Erythroblast (primary cell): ENCODE results near the gene MOCS1.

Experiments used
- DNase-seq, 2 experiments: peaks; one replicate each; lab custom pipeline; 2025; lab: John Stamatoyannopoulos, UW
- GATA1 ChIP-seq: IDR thresholded peaks from 2 replicates; pipeline ENCODE4 v1.6.1; 2011; ENCODE audit warnings: low read depth, mild to moderate bottlenecking, control low read depth, low read length, moderate library complexity
- POLR2A ChIP-seq: IDR thresholded peaks from 2 replicates; pipeline ENCODE4 v1.6.1; 2011; ENCODE audit warnings: mild to moderate bottlenecking, low read length

The MOCS1 gene

GRCh38 chr6:39958947-39959346 is 24.7 kb upstream of the MOCS1 start:
- no peak for DNase-seq
- TF ChIP-seq POLR2A: no peak
- no peak for TF ChIP-seq GATA1

GRCh38 chr6:39956936-39957335 is 22.7 kb upstream of the MOCS1 start:
- TF ChIP-seq POLR2A (no peak), GATA1 (no peak)
- DNase-seq: no peak

- no peak for TF ChIP-seq POLR2A
- TF ChIP-seq GATA1: no peak
- no peak for DNase-seq
Observed at GRCh38 chr6:39953076-39953618, 18.9 kb upstream of the MOCS1 start.

DNA sequence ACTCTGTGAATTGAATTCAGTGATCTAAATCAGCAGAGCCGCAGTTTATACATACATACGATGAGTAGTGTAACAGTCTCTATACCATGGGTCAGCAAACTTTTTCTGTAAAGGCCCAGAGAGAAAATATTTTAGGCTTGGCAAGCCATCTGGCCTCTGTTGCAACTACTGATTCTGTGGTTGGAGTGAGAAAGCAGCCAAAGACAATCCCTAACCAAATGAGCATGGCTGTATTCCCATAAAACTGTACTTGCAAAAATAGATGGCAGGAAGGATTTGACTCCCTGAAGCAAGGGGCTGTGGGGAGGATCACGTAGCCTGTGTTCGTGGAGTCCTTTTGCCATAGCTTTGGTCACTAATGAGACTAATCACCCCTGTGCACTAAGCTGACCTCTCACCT is 17.9 kb upstream of the MOCS1 start:
- DNase-seq: no peak
- no peak for TF ChIP-seq GATA1
- no peak for TF ChIP-seq POLR2A

- TF ChIP-seq GATA1 (no peak), POLR2A (no peak)
Observed at GRCh38 chr6:39951716-39952115, 17.5 kb upstream of the MOCS1 start.

DNA sequence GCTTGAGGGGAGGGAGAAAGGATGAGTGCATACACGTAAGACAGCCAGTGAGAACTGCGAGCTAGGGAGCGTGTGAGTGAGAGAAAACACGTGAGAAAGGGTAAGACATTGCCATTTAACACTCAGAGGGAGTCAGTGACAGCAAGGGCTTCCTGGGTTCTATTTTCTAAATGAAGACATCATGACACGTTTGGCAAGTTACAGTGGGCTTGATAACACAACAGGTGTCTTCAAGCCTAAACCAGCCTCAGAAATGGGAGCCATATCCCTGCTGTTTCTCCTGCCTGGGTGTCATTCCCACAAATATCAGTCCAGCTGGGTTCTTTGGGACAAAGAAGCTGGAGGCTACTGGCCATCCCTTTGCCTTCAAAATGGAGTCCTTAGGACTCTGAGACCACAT is 16.9 kb upstream of the MOCS1 start:
- TF ChIP-seq POLR2A: no peak
- TF ChIP-seq GATA1: no peak
- DNase-seq: no peak

More at GRCh38 chr6:39951716-39952115, 17.5 kb upstream of the MOCS1 start:
- DNase-seq: no peak

DNA sequence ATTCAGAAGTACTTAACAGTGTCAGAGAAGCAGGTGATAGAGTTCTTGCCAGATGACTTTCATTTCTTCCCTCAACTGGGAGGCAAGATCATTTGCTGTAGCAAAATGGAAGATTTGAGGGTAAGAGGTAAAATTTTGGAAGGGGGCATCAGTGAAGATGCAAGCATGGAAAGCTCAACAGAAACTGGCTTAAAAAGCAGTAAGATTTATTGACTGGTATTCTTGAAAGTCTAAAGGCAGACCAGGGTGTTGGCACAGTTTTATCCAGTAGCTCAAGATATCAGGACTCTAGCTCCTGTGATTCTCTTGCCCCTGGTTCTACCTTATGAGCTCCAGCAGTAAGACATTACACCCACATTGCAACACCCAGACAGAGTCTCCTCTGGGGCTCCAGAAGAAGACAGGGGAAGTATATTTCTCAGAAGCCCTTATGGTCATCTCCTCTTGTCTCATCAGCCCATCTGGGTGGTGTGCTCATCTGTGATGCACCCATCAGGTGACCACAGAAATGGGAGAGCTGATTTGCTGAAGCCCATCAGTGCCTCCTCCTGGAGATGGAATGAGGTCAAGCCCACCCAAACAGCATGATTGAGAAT is 16.0 kb upstream of the MOCS1 start:
- no peak for TF ChIP-seq GATA1
- no peak for TF ChIP-seq POLR2A
- DNase-seq: no peak

DNA sequence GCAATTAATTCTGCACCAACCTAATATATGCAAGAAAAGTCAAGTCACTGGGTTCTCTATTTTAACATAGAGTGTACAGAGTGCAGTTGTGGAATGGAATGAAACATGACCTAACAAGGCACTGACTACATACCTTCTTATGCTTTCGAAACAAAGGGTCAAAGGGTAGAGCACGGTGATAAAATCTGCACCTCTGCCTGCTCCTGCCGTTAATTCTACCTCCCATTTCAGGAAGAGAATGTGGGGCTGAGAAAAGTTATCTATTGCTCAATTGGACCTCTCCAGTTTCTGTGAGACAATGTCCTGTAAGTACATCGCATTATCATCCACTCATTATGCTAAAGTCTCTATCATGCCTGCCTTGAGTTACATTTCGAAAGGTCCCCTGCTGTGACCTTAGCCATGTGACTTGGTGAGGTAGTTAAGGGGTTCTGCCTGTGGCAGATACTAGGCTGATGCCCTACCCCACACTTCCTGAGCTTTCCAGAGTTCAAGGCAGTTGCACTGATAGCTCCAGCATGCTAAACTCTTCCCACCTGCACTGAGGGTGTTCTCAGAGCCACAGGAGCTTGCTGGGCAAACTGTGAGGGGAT is 14.0 kb upstream of the MOCS1 start:
- no peak for DNase-seq

DNA sequence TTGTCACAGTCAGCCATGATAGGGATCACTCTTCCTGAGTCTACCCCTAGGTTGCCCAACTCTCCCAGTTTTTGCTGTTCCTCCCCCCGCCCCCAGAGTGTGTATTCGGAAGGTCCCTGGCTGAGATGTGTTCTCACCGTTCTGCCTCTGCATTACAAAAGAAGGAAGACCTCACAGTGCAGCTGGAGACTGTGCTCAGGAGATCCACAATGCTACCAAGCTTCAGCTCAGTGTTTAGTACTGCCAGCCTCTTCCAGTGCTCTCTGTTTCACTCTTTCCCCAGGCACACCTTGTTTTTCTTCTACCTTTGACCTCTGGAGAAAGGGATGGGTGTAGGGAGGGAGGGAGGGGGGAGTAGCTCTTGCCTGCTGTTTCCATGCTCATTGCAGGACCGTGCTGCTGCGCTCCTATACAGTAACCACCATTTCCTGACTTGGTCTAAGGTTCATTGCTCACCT is 13.4 kb upstream of the MOCS1 start:
- TF ChIP-seq GATA1 (no peak), POLR2A (no peak)
- no peak for DNase-seq

More for the DNA sequence above, 14.0 kb upstream of the MOCS1 start:
- TF ChIP-seq POLR2A (no peak), GATA1 (no peak)

DNA sequence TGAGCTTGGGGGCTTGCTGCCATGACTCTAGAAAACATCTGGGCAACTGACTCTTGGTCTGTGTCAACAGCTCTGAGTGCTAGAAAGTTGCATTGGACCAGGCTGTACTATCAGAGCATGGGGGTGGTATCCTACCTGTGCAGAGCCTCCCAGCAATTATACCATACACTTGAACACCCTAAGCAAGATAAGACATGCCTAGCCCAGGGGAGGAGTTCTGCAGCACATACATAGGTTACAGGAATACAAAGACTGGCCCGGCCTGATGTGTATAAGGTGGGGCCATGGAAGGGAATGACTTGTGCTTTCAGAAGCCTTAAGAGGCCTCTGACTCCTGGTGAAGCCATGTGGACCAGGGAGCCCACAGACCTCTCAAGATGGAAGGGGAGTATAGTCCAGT is 11.4 kb upstream of the MOCS1 start:
- TF ChIP-seq GATA1 (no peak), POLR2A (no peak)
- DNase-seq: no peak

DNA sequence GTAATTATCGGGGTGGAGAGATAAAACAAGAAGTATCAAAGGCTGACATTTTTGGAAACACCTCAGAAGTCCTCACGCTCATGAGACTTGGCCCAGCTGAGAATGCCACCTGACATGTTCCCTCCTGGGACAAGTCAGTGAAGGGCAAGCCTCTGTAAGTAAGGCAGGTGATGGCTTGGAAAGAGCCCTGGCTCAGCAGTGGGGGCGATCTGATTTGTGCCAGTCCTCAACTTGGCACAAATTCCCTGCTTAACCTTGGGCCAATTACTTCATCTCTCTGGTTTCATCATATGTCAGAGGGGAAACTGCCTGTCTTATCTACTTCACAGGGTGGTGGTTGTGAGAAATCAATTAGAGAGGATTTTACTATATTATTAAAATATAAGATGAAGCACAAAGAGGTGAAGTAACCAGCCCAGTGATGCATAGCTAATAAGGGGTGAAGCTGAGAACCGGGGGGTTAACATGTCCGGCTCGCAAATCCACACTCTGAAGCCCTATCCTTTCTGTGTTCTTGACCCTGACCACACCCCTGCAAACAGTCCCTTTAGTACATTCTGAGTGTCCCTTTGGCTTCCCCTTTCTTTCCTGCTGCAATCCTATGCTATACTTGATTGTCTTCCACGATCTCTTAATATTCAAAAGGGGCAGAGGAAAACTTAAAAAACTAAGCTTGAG is 8.8 kb upstream of the MOCS1 start:
- DNase-seq: no peak
- no peak for TF ChIP-seq GATA1
- no peak for TF ChIP-seq POLR2A

GRCh38 chr6:39941820-39942219 is 7.6 kb upstream of the MOCS1 start:
- DNase-seq: no peak
- TF ChIP-seq GATA1 (no peak), POLR2A (no peak)

DNA sequence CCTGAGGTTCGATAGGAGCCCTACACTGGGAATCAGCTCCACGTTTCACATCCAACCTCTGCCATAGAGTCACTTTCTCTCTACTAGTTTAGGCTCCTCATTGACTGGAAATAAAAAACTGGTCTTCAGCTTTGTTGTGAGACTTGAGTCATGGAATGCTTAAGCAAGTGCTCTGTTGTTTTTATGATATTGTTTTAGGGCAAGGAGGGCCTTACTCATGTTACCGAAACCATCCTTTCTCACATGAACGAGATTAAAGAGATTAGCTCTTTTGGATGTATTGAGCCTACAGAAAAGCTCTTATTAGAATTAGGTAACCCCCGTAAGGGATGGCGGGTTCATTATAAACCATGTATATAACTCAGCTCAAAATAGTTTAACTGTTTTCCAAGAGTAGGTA is 6.9 kb upstream of the MOCS1 start:
- DNase-seq: no peak
- TF ChIP-seq GATA1 (no peak), POLR2A (no peak)
